DOHH2 (cell line): ENCODE results near the gene KRT27.

Source experiments
- CTCF ChIP-seq: fragments of 200-600 bp; sonication (generic); IDR thresholded peaks from one replicate; pipeline ENCODE4 v1.5.1; 2014; ENCODE audit warnings: antibody characterized with exemption, mild to moderate bottlenecking, low read depth, low read length; ENCODE audit not compliant: poor library complexity, severe bottlenecking
- EZH2phosphoT487 ChIP-seq: fragments of 200-600 bp; sonication (generic); IDR thresholded peaks from 2 replicates; pipeline ENCODE4 v1.6.1; 2017; ENCODE audit warnings: borderline replicate concordance, mild to moderate bottlenecking, antibody characterized with exemption, low read length, moderate library complexity, mixed read lengths

- TF ChIP-seq CTCF: no peak
- no peak for TF ChIP-seq EZH2phosphoT487
Measured at GRCh38 chr17:40795019-40795667, 12.8 kb upstream of the KRT27 start.
